GM21723 (cell line): ENCODE measurements around the gene MYCT1.
"Not testable (repeated sequence)": the region's sequence is repeated elsewhere in the genome, so short reads cannot be mapped to it uniquely, and the experiment has no call there.

Source experiments
- ATAC-seq: cut with Tn5 transposase; IDR thresholded peaks from one replicate; pipeline ENCODE4 v1.9.1; 2021; ENCODE audit warnings: mild to moderate bottlenecking, moderate library complexity; ENCODE audit not compliant: unreplicated experiment

Gene MYCT1

GRCh38 chr6:152697634-152698033, at the start of gene MYCT1:
MYCT1 (plus strand) TSS chr6:152697897; CDS start chr6:152697903, 6 bp downstream.
- ATAC-seq = no peak

- ATAC-seq = no peak
Measured at GRCh38 chr6:152648105-152648504, 49.6 kb upstream of the MYCT1 start.

GRCh38 chr6:152651986-152652385, 45.7 kb upstream of the MYCT1 start:
- ATAC-seq = no peak

GRCh38 chr6:152661776-152662175, 35.9 kb upstream of the MYCT1 start:
- no peak for ATAC-seq

- peak; percentile 60 for ATAC-seq
Measured at GRCh38 chr6:152669895-152670294, 27.8 kb upstream of the MYCT1 start.

- ATAC-seq = no peak
Measured at GRCh38 chr6:152671171-152671570, 26.5 kb upstream of the MYCT1 start.

- no peak for ATAC-seq
Measured at GRCh38 chr6:152673236-152673635, 24.5 kb upstream of the MYCT1 start.

- no peak for ATAC-seq
Measured at GRCh38 chr6:152680151-152680550, 17.5 kb upstream of the MYCT1 start.

- no peak for ATAC-seq
Measured at GRCh38 chr6:152680879-152681517, 16.7 kb upstream of the MYCT1 start.

GRCh38 chr6:152682141-152682540, 15.6 kb upstream of the MYCT1 start:
- ATAC-seq = no peak

- ATAC-seq = not testable (repeated sequence)
Measured at GRCh38 chr6:152682935-152683334, 14.8 kb upstream of the MYCT1 start.

GRCh38 chr6:152685819-152686218, 11.9 kb upstream of the MYCT1 start:
- ATAC-seq = no peak

- ATAC-seq = no peak
Measured at GRCh38 chr6:152695372-152696045, 2.2 kb upstream of the MYCT1 start.

- ATAC-seq = no peak
Measured at GRCh38 chr6:152696522-152696921, 1.2 kb upstream of the MYCT1 start.

GRCh38 chr6:152698692-152699091, 995 bp downstream of the MYCT1 start:
- no peak for ATAC-seq

- no peak for ATAC-seq
Measured at GRCh38 chr6:152700427-152700826, 2.7 kb downstream of the MYCT1 start.

- no peak for ATAC-seq
Measured at GRCh38 chr6:152701081-152701862, 3.6 kb downstream of the MYCT1 start.

GRCh38 chr6:152701863-152702401, 4.2 kb downstream of the MYCT1 start:
- no peak for ATAC-seq

GRCh38 chr6:152703750-152704149, 6.1 kb downstream of the MYCT1 start:
- ATAC-seq = not testable (repeated sequence)

- ATAC-seq = no peak
Measured at GRCh38 chr6:152705327-152705726, 7.6 kb downstream of the MYCT1 start.

GRCh38 chr6:152716322-152716721, 18.6 kb downstream of the MYCT1 start:
- ATAC-seq = no peak

- ATAC-seq = no peak
Measured at GRCh38 chr6:152720974-152721373, 23.3 kb downstream of the MYCT1 start.
